Transverse colon (tissue), 3 donors: ENCODE data around the gene ZNF552.

Source experiments
- CTCF ChIP-seq, 5 experiments: fragments of 200-600 bp in 3 of 5; fragments of 450-650 bp in 2 of 5; sonication (generic) in 3 of 5; IDR thresholded peaks; 1 replicate in 2 of 5; 2 replicates in 3 of 5; pipeline ENCODE4 v1.5.1; 2016 to 2017; ENCODE audit warnings: antibody characterized with exemption in 5 of 5, inconsistent platforms in 3 of 5, mild to moderate bottlenecking in 2 of 5, moderate library complexity in 1 of 5
- EP300 ChIP-seq: sonication (generic); formaldehyde crosslinking; IDR thresholded peaks from one replicate; pipeline ENCODE4 v1.6.1; 2017; ENCODE audit warnings: antibody characterized with exemption, low read depth

GRCh38 chr19:57803594-57804325, 11.0 kb downstream of the ZNF552 start:
- TF ChIP-seq EP300 (no peak), CTCF (IDR thresholded peaks at IDR 0.05) (no peak)
